Muscle of back (tissue), 13 donors: ENCODE data around the gene ETHE1. TPM values are rescaled to one million over a fixed set of nuclear protein-coding genes. Genes with fewer than 3 reads are reported as not detected.
A peak's percentile ranks its signal among the peaks of the same experiment; 100 is the strongest.

Experiments used
- DNase-seq, 3 donors: peaks; one replicate each; pipeline versions ENCODE4 v3.0.0 to v3.0.0-alpha.2; 2013
- long read RNA-seq, 9 donors: transcript quantifications; one replicate each; lab custom pipeline, GENCODE V29; 2026
- polyA plus RNA-seq, 10 donors: library from polyadenylated mRNA; unstranded; fragments of 120-200 nt; gene quantifications; one replicate each; pipeline ENCODE4 v1.2.1, GENCODE V29; 2013; ENCODE audit not compliant: insufficient read length in 10 of 10

The ETHE1 gene
- polyA plus RNA-seq, result 10 to 100 TPM; 10.5 to 16.5 (median 14.7) TPM
- long read RNA-seq, donor 1, partial matches to known transcripts, result 0 of 5 reads
- long read RNA-seq, donor 1, other reads (novel, unspliced or antisense), result 0 of 5 reads
- long read RNA-seq, donor 2, transcript ETHE1-202 (6 exons, 702 nt), result minor isoform, 5 of 13 reads
- long read RNA-seq, donor 2, transcript ETHE1-201 (7 exons, 963 nt), result major isoform, 8 of 13 reads
- long read RNA-seq, donor 2, partial matches to known transcripts, result 0 of 13 reads
- long read RNA-seq, donor 2, other reads (novel, unspliced or antisense), result 0 of 13 reads
- long read RNA-seq, donor 3, result 0 reads
- long read RNA-seq, donor 4, transcript ETHE1-201 (7 exons, 963 nt), result major isoform, 10 of 10 reads
- long read RNA-seq, donor 4, partial matches to known transcripts, result 0 of 10 reads
- long read RNA-seq, donor 4, other reads (novel, unspliced or antisense), result 0 of 10 reads
- long read RNA-seq, donor 5, transcript ETHE1-201 (7 exons, 963 nt), result major isoform, 9 of 10 reads
- long read RNA-seq, donor 5, partial matches to known transcripts, result 0 of 10 reads
- long read RNA-seq, donor 5, other reads (novel, unspliced or antisense), result 0 of 10 reads
- long read RNA-seq, donor 6, transcript ETHE1-201 (7 exons, 963 nt), result major isoform, 6 of 8 reads
- long read RNA-seq, donor 6, partial matches to known transcripts, result 0 of 8 reads
- long read RNA-seq, donor 6, other reads (novel, unspliced or antisense), result 0 of 8 reads
- long read RNA-seq, donor 7, partial matches to known transcripts, result 0 of 5 reads
- long read RNA-seq, donor 7, other reads (novel, unspliced or antisense), result 0 of 5 reads
- long read RNA-seq, donor 8, transcript ETHE1-201 (7 exons, 963 nt), result major isoform, 6 of 7 reads
- long read RNA-seq, donor 8, partial matches to known transcripts, result 0 of 7 reads
- long read RNA-seq, donor 8, other reads (novel, unspliced or antisense), result 0 of 7 reads
- long read RNA-seq, donor 9, partial matches to known transcripts, result 0 of 2 reads
- long read RNA-seq, donor 9, other reads (novel, unspliced or antisense), result 0 of 2 reads

- peak in 2 of 3 donors; percentile 81 to 93 for DNase-seq
Measured at GRCh38 chr19:43526884-43527859, at the start of gene ETHE1. TSS of gene ETHE1 (minus strand) at chr19:43527201. CDS start at chr19:43527177, 24 bp downstream.

- peak in 1 of 3 donors; percentile 14 for DNase-seq
Measured at GRCh38 chr19:43575955-43576878, 49.2 kb upstream of the ETHE1 start.

- DNase-seq, result peak; percentile 99 to 100 (median 99)
Measured at GRCh38 chr19:43575156-43575950, 48.4 kb upstream of the ETHE1 start, which contains the start of the genes PINLYP and XRCC1. TSS of gene PINLYP (plus strand) at chr19:43575801. CDS start at chr19:43577192, 1,391 bp downstream. TSS of gene XRCC1 (minus strand) at chr19:43575527. CDS start at chr19:43575458, 69 bp downstream.

DNA sequence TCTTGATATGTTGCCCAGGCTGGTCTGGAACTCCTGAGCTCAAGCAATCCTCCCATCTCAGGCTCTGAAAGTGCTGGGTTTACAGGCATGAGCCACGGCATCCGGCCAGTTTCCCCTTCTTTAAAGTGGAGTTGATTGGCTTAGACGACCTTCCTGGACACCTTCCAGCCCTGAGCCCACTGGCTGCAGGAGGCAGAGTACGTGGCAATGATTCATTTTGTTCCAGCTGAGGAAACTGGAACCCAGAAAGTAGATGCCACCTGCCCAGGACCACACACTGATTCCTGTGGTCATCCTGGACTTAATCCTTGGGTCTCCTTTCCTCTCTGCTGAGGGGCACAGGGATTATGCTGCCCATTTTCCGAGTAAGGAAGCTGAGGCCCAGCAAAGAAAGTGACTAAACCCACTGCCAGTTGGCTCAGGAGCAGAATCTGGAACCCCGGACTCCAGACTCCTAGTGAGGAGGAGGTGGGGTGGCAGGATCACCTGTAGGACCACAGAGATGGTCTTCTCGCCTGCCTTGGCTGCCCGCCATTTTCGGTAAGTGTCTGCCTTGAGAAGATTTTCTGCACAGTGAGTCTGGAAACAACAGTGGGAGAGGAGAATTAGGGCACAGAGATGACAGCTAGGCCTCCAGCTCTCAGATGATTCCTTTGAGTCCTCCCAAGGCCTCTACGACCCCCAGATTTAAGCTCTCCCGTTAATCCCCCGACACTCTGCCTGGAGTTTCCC lies 47.6 kb upstream of the ETHE1 start:
- DNase-seq, result no peak

DNA sequence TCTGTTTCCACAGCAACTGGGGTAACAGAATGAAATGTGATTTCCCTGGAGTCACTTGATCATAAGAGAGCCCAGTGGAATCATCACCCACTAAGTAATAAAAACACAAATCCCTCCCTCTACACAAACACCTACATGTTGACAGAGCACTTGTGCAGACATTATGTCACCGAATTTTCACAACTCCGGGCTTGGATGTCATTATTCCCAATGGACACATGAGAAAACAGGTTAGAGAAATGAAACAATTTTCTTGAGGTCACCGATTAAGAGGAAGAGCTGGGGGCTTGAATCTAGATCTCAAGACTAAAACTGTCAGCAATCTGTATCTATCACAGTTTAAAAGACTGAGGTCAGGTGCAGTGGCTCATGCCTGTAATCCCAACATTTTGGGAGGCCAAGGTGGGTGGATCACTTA lies 45.2 kb upstream of the ETHE1 start:
- no peak for DNase-seq

DNA sequence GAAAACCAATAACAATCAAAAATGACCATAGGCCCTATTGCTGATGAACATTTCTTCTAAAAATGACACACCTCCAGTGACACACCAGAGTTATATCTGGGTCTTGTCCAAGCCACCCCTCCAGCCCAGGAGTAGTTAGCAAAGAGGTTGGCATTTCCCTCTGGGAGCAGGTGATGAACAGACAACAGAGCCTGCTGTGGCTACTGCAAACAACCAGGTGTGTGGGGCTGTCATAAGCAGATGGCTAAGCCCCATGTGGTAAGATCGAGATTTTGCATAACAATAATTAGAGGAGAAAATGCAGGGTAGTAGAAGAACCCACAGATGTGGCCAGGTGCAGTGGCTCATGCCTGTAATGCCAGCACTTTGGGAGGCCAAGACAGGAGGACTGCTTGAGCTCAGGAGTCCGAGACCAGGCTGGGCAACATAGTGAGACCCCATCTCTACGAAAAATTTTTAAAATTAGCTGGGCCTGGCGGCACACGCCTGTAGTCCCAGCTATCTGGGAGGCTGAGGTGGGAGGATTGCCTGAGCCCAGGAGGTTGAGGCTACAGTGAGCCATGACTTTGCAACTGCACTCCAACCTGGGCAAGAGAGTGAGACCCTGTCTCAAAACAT lies 43.3 kb upstream of the ETHE1 start:
- no peak for DNase-seq

DNA sequence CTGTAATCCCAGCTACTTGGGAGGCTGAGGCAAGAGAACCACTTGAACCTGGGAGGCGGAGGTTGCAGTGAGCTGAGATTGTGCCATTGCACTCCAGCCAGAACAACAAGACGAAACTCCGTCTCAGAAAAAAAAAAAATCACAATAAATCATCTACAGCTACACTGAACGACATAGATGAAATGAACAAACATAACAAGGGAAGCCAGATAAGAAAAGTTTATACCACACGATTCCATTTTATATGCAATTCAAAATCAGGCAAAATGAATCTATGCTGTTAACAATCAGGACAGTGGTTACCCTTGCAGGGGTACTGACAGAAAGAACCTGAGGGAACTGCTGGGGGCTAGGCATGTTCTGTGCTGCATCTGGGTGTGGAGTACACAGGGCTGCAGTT lies 42.7 kb upstream of the ETHE1 start:
- DNase-seq, result no peak

GRCh38 chr19:43564800-43565199 lies 37.8 kb upstream of the ETHE1 start:
- DNase-seq, result peak in 1 of 3 donors; percentile 34

- DNase-seq, result no peak
Measured at GRCh38 chr19:43563816-43564457, 36.9 kb upstream of the ETHE1 start.

DNA sequence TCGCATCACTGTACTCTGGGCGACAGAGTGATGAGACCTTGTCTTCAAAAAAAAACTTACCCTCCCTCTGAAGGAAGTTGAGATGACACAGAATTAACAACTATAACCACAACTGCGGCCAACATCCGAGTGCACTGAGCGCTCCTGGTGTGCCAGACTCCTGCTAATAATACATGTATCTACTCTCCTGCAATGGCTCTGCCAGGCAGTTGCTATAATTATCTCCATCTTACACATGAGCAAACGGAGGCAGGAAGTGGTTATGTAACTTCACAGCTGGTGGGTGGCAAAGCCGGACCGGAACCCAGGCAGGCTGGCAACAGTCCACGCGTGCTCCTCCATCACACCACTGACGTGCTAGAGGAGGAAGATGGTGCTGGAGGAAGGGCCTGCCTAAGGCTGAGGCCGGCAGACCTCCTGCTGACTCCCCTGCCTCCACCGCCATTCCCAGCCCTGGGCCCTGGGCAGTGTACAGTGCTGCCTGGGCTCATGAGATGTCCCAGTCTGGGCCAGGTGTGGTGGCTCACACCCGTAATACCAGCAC lies 35.8 kb upstream of the ETHE1 start:
- DNase-seq, result peak; percentile 44 to 63 (median 49)

DNA sequence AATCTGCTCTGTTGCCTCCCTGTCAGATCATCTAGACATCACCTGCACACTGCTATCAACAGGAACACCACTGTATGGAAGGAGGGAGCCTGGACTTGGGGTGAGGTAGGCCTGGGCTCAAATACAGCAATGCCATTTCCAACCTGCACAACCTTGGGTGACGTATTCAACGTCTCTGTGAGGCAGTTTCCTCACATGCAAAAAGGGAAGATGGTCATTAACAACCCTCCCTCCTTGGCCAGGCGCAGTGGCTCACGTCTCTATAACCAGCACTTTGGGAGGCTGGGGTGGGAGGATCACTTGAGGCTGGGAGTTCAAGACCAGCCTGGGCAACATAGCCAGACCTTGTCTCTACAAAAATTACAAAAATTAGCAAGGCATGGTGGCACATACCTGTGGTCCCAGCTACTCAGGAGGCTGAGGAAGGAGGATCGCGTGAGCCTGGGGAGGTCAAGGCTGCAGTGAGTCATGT lies 35.3 kb upstream of the ETHE1 start:
- DNase-seq, result no peak

DNA sequence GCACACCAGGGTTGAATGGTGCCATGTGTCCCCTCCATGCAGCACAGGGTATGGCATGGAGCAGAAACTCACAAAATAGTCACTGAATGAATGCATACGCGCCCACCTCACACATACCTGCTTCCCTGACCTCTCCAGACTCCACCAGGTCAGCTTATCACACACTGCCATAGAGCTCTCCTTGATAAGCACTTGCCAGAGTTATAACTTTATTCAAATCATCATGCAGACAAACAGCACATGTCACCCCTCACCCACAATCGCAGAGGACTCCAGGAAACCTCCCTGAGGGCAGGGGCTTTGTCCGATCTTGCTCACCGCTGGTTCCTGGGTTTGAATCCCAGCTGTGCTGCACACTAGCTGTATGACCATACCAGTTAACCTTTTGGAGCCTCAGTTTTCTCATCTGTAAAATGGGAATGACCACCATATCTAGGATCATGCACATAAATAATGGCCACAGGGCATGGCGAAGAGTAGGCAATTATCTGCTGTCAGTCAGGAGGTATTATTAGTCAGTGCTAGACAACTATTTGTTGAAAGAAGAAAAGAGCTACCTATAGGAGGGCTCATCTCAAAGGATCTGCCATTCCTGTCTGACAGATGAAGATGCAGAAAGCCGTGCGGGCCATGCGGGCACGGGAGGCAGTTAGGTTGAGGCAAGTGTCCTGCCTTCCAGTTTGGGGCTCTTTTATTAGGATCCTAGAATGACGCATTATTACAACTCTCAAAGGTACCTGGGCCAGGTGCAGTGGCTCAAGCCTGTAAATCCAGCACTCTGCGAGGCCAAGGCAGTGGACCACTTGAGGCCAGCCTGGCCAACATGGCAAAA lies 34.4 kb upstream of the ETHE1 start:
- no peak for DNase-seq

- DNase-seq, result no peak
Measured at GRCh38 chr19:43560687-43561086, 33.7 kb upstream of the ETHE1 start.

DNA sequence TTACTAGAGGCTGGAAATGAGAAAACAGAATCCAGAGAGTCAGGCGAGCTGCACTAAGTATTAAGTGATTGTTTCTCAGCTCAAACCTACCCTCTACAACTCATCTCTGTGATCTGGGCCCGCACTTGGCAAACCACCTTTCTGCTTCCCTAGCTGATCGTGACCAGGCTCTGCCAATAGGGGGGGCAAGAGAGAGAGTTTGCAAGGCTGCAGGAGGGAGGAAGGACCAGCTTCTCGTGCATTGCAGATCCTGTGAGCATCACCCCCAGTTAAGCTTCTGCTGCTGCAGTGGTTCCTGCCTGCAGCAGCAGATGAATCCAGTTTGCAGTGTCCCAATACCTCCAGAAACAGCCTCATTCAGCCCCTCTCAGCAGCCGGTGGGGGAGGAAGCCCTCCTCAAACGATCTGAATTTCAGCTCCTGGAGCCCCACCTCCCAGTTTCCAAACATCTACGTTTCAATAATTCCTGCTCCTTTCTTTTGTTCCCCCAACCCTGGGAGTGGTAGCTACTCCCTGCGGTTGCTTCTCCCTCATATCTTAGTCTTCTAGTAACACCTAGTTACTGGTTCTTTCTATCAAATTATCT lies 28.3 kb upstream of the ETHE1 start:
- DNase-seq, result peak in 2 of 3 donors; percentile 69 to 79

- no peak for DNase-seq
Measured at GRCh38 chr19:43554317-43554895, 27.4 kb upstream of the ETHE1 start.
